Measurements from ENCODE around the gene CELF2. TPM values are rescaled to one million over a fixed set of nuclear protein-coding genes. Genes with fewer than 3 reads are reported as not detected.
"Not testable (repeated sequence)": the region's sequence is repeated elsewhere in the genome, so short reads cannot be mapped to it uniquely, and the experiment has no call there.

The CELF2 gene
- total RNA-seq, 1 donor: 135 TPM

- H3K4me1 ChIP-seq (ENCODE audit: insufficient read depth, low read length): peaks cover 11% of the 10 kb centered on the region
- no peak overlapping the region for H3K4me3 ChIP-seq (ENCODE audit: low read length)
Measured at GRCh38 chr10:11335167-11335652, 317.5 kb downstream of the CELF2 start.

GRCh38 chr10:11335881-11336430 is 318.3 kb downstream of the CELF2 start:
- Histone ChIP-seq H3K9me3 (ENCODE audit: low read depth, low read length) (no peaks in the 10 kb centered on the region), H3K27me3 (ENCODE audit: insufficient read depth, low read length) (no peaks in the 10 kb centered on the region), H3K4me3 (ENCODE audit: low read length) (no peak overlapping the region)

More at GRCh38 chr10:11335167-11335652, 317.5 kb downstream of the CELF2 start:
- H3K27me3 ChIP-seq (ENCODE audit: insufficient read depth, low read length): no peaks in the 10 kb centered on the region
- no peaks in the 10 kb centered on the region for H3K9me3 ChIP-seq (ENCODE audit: low read depth, low read length)

GRCh38 chr10:11336722-11337162 is 319.1 kb downstream of the CELF2 start:
- Histone ChIP-seq H3K4me3 (ENCODE audit: low read length) (no peak overlapping the region), H3K27me3 (ENCODE audit: insufficient read depth, low read length) (no peaks in the 10 kb centered on the region), H3K9me3 (ENCODE audit: low read depth, low read length) (no peaks in the 10 kb centered on the region), H3K4me1 (ENCODE audit: insufficient read depth, low read length) (peaks cover 11% of the 10 kb centered on the region)

More at GRCh38 chr10:11335881-11336430, 318.3 kb downstream of the CELF2 start:
- peaks cover 11% of the 10 kb centered on the region for H3K4me1 ChIP-seq (ENCODE audit: insufficient read depth, low read length)

- no peaks in the 10 kb centered on the region for H3K27me3 ChIP-seq (ENCODE audit: insufficient read depth, low read length)
- H3K4me3 ChIP-seq (ENCODE audit: low read length): no peak overlapping the region
- H3K4me1 ChIP-seq (ENCODE audit: insufficient read depth, low read length): peaks cover 11% of the 10 kb centered on the region
- H3K9me3 ChIP-seq (ENCODE audit: low read depth, low read length): no peaks in the 10 kb centered on the region
Measured at GRCh38 chr10:11337516-11337915, 319.8 kb downstream of the CELF2 start.

- Histone ChIP-seq H3K9me3 (ENCODE audit: low read depth, low read length) (no peaks in the 10 kb centered on the region), H3K27me3 (ENCODE audit: insufficient read depth, low read length) (no peaks in the 10 kb centered on the region), H3K4me1 (ENCODE audit: insufficient read depth, low read length) (peaks cover 11% of the 10 kb centered on the region), H3K4me3 (ENCODE audit: low read length) (no peak overlapping the region)
Measured at GRCh38 chr10:11338160-11338844, 320.6 kb downstream of the CELF2 start.

- Histone ChIP-seq H3K4me1 (ENCODE audit: insufficient read depth, low read length) (peaks cover 11% of the 10 kb centered on the region), H3K4me3 (ENCODE audit: low read length) (no peak overlapping the region), H3K9me3 (ENCODE audit: low read depth, low read length) (no peaks in the 10 kb centered on the region)
Measured at GRCh38 chr10:11339013-11339412, 321.3 kb downstream of the CELF2 start.

GRCh38 chr10:11339660-11340059 is 322.0 kb downstream of the CELF2 start:
- no peak overlapping the region for H3K4me3 ChIP-seq (ENCODE audit: low read length)
- H3K4me1 ChIP-seq (ENCODE audit: insufficient read depth, low read length): peaks cover 10% of the 10 kb centered on the region
- H3K27me3 ChIP-seq (ENCODE audit: insufficient read depth, low read length): no peaks in the 10 kb centered on the region
- no peaks in the 10 kb centered on the region for H3K9me3 ChIP-seq (ENCODE audit: low read depth, low read length)

More at GRCh38 chr10:11339013-11339412, 321.3 kb downstream of the CELF2 start:
- no peaks in the 10 kb centered on the region for H3K27me3 ChIP-seq (ENCODE audit: insufficient read depth, low read length)

- Histone ChIP-seq H3K27me3 (ENCODE audit: insufficient read depth, low read length) (no peaks in the 10 kb centered on the region), H3K4me3 (ENCODE audit: low read length) (no peak overlapping the region)
Measured at GRCh38 chr10:11341283-11341960, 323.8 kb downstream of the CELF2 start.

GRCh38 chr10:11344081-11344480 is 326.4 kb downstream of the CELF2 start:
- H3K4me1 ChIP-seq (ENCODE audit: insufficient read depth, low read length): peaks cover 16% of the 10 kb centered on the region
- H3K4me3 ChIP-seq (ENCODE audit: low read length): no peak overlapping the region
- H3K27me3 ChIP-seq (ENCODE audit: insufficient read depth, low read length): no peaks in the 10 kb centered on the region
- no peaks in the 10 kb centered on the region for H3K9me3 ChIP-seq (ENCODE audit: low read depth, low read length)

More at GRCh38 chr10:11341283-11341960, 323.8 kb downstream of the CELF2 start:
- peaks cover 16% of the 10 kb centered on the region for H3K4me1 ChIP-seq (ENCODE audit: insufficient read depth, low read length)
- no peaks in the 10 kb centered on the region for H3K9me3 ChIP-seq (ENCODE audit: low read depth, low read length)

- no peaks in the 10 kb centered on the region for H3K9me3 ChIP-seq (ENCODE audit: low read depth, low read length)
- peaks cover 16% of the 10 kb centered on the region for H3K4me1 ChIP-seq (ENCODE audit: insufficient read depth, low read length)
- no peak overlapping the region for H3K4me3 ChIP-seq (ENCODE audit: low read length)
- no peaks in the 10 kb centered on the region for H3K27me3 ChIP-seq (ENCODE audit: insufficient read depth, low read length)
Measured at GRCh38 chr10:11344550-11344949, 326.9 kb downstream of the CELF2 start.

GRCh38 chr10:11345224-11346054 is 327.8 kb downstream of the CELF2 start:
- peaks cover 16% of the 10 kb centered on the region for H3K4me1 ChIP-seq (ENCODE audit: insufficient read depth, low read length)
- H3K9me3 ChIP-seq (ENCODE audit: low read depth, low read length): no peaks in the 10 kb centered on the region
- no peak overlapping the region for H3K4me3 ChIP-seq (ENCODE audit: low read length)
- no peaks in the 10 kb centered on the region for H3K27me3 ChIP-seq (ENCODE audit: insufficient read depth, low read length)

GRCh38 chr10:11347580-11347979 is 329.9 kb downstream of the CELF2 start:
- H3K4me3 ChIP-seq (ENCODE audit: low read length); H3K27me3 ChIP-seq (ENCODE audit: insufficient read depth, low read length); H3K9me3 ChIP-seq (ENCODE audit: low read depth, low read length): not testable (repeated sequence)
- H3K4me1 ChIP-seq (ENCODE audit: insufficient read depth, low read length): peaks cover 16% of the 10 kb centered on the region

- no peak overlapping the region for H3K4me3 ChIP-seq (ENCODE audit: low read length)
- no peaks in the 10 kb centered on the region for H3K9me3 ChIP-seq (ENCODE audit: low read depth, low read length)
- H3K4me1 ChIP-seq (ENCODE audit: insufficient read depth, low read length): no peaks in the 10 kb centered on the region
- H3K27me3 ChIP-seq (ENCODE audit: insufficient read depth, low read length): no peaks in the 10 kb centered on the region
Measured at GRCh38 chr10:11351801-11352200, 334.1 kb downstream of the CELF2 start.

- H3K27me3 ChIP-seq (ENCODE audit: insufficient read depth, low read length): no peaks in the 10 kb centered on the region
- H3K4me1 ChIP-seq (ENCODE audit: insufficient read depth, low read length): peaks cover 5% of the 10 kb centered on the region
- H3K9me3 ChIP-seq (ENCODE audit: low read depth, low read length): no peaks in the 10 kb centered on the region
- no peak overlapping the region for H3K4me3 ChIP-seq (ENCODE audit: low read length)
Measured at GRCh38 chr10:11353006-11353896, 335.6 kb downstream of the CELF2 start.

Data from mononuclear cell (primary cell).